Cardiac atrium fibroblast (primary cell): ENCODE data around the gene PPP2R5E. TPM values are rescaled to one million over a fixed set of nuclear protein-coding genes. Genes with fewer than 3 reads are reported as not detected.

Experiments used
- total RNA-seq: library from RNA; depleted of rRNA; stranded (reverse); fragments of >200 nt; gene quantifications from 2 replicates; pipeline ENCODE4 v1.2.3, GENCODE V29; 2015

PPP2R5E gene
- total RNA-seq = 18.2 and 21.4 TPM in 2 replicates

DNA sequence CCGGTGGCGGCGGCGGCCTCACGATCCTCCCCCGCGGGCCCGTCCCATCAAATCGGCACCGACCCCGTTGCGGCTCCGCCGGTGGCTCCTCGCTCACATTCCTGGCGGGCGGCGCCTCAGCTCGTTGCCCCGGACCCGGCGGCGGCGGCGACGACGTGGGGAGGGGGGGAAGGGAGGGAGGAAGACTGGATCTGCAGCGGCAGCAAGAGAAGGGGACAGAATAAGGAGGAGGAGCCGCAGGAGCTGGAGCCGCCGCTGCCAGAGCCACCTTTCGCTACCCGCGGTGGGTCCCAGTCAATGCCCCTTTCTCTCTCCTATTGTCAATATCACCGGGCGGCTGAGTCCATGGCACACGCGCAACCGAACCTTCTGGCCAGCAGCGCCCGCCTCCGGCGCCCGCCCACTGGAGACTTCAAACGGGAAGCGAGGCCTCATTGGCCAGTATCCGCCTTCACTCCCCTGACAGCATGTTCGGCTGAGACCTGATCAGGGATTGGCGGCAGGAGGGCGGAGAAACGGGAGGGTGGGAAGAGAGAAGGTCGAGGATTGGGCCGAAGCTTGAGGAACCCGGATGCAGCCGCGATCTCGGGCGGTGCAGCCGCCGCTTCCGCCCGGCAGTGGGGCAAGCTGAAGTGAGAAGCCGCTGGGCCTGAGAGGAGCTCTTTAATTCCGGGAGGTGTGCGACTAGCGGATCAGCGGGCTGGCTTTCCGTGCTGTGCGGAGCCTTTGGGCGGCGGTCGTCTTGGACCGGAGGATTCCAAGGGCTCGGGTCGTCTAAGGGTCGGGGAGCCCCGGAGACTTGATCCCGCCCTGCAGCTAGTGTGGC lies at the start of gene PPP2R5E:
Gene PPP2R5E (minus strand): TSS at position 378 of the 826 bp plus-strand sequence. CDS start 3,692 bp downstream, outside the sequence.

Other genes with a start within 250 kb of the PPP2R5E start
- not detected in 2 replicates for gene GPHB5, start 224.4 kb downstream of the PPP2R5E start, total RNA-seq
- gene WDR89, start 98.5 kb upstream of the PPP2R5E start, total RNA-seq = 6.3 and 13.7 TPM in 2 replicates
- gene SGPP1, start 184.7 kb upstream of the PPP2R5E start, total RNA-seq = 24.4 and 25.9 TPM in 2 replicates